HG02759 (cell line): ENCODE results near the gene SLC22A3.

Experiments used
- ATAC-seq: cut with Tn5 transposase; IDR thresholded peaks from one replicate; pipeline ENCODE4 v1.9.1; 2021; ENCODE audit warnings: mild to moderate bottlenecking, moderate library complexity; ENCODE audit not compliant: unreplicated experiment

The SLC22A3 gene

DNA sequence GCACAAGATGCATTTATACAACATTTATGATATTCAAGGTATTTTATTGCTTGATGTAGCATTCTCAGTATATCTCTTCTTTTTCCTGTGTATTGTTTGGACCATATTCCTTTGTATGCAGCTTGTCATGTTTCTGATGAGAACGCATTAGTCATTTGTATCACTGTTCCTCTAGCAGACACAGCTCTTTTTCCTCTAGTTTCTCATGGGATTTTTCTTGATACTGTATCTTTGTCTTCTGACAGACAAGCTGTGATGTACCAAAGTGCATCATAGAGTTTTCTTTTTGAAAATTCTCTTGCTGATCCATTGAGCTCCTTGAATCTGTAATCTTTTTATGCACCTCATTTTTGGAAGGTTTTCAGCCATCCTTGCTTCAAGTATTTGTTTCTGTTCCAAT is 140.9 kb downstream of the SLC22A3 start:
- no peak for ATAC-seq

DNA sequence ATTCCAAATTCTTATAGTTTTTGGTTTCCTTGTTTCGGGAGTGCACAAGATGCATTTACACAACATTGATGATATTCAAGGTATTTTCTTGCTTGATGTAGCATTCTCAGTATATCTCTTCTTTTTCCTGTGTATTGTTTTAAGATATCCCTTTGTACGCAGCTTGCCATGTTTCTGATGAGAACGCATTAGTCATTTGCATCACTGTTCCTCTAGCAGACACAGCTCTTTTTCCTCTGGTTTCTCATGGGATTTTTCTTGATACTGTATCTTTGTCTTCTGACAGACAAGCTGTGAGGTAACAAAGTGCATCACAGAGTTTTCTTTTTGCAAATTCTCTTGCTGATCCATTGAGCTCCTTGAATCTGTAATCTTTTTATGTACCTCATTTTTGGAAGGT is 146.4 kb downstream of the SLC22A3 start:
- ATAC-seq, result no peak

DNA sequence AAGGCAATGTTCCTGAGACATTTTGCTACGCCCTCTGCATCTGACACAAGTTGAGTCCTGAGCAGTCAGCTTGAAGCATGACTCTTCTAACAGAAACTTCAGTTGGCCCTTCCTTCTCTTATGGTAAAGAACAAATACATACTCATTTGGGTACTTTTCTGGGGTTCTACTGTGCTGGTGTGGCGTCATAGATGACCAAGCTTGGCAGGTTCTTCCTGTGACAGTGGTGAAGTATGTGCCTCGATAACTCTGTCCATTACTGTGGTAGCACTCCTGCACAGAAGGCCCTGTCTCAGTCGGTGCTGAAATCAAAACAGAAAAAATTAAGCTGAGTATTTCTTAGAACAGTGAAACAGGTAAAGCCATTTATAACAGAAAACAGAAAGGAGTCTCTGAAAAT is 152.5 kb downstream of the SLC22A3 start:
- no peak for ATAC-seq
